C4-2B (cell line): ENCODE data around the gene ALS2CL.

Experiments
- CTCF ChIP-seq: fragments of 450-650 bp; conservative IDR thresholded peaks from 2 replicates; pipeline ENCODE4 v1.5.1; 2017; ENCODE audit warnings: mild to moderate bottlenecking
- ZFX ChIP-seq: fragments of 450-650 bp; IDR thresholded peaks from 2 replicates; pipeline ENCODE4 v1.6.1; 2017

- TF ChIP-seq CTCF (no peak), ZFX (no peak)
Measured at GRCh38 chr3:46634856-46635255, 58.6 kb downstream of the ALS2CL start.
